ENCODE measurements around the gene LEF1. TPM values are rescaled to one million over a fixed set of nuclear protein-coding genes. Genes with fewer than 3 reads are reported as not detected.

LEF1 gene
- total and polyA plus RNA-seq, 2 of the 8 experiments (the other 6 are each of a cell fraction or from before 2014, with no cell fraction given): 2.6 to 5.2 TPM

DNA sequence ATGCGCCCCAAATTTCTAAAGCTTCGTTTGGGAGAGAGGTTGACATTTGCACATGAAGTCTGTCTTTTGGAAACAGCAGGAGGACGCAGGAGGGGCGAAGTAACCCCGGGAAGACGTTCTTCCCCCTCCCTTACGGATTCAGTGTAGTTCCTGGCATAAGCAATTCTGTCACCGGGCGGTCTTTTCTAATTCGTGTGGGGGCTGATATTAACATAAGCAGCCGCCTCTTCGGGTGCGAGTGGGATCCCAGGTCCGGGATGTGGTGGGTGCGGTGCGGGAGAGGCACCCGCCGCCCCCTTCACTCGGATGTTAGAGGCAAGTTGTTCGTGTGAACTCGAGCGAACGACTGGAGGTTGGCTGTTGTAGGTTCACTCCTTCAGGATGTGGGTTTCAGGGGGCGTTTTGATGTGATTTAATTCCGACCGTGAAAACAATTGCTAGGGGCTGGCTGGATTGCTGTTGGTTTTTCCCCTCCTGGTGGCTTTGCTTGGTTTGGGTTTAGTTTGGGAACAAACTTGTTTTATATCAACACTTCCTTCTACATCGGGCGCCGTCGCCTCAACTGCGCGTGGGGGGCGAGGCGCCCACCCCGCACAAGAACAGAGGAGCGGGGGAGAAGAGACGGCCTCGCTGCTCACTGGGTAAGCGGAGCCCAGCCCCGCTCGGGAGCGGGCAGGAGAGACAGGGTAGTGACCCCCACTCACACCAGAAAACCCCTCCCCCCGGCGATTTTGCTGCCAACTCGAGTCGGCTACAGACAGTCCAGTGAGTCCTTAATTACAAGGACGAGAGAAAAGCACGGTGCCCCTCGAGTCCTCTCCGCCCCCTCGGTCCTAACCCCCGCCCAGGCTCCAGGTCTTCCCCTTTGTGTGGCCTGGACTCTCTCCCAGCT lies 2.9 kb upstream of the LEF1 start:
- Histone ChIP-seq H3K27me3 (replicated peaks in 1 of 4; ENCODE audit: control insufficient read depth in 3 of 4, extremely low read depth in 1 of 4, insufficient read depth in 3 of 4, low read length in 3 of 4) (peaks cover 58 to 83% (median 82%) of the 10 kb centered on the region in 4 experiments), H4K20me1 (replicated peaks in 1 of 2; ENCODE audit: control insufficient read depth in 1 of 2, insufficient read depth in 2 of 2, low read length in 2 of 2) (peaks cover 0 to 5% of the 10 kb centered on the region in 2 experiments), H3K18ac (ENCODE audit: extremely low read depth, low read length) (no peak overlapping the region; the same call in none of the 2 replicates), H3K9ac (replicated peaks in 1 of 4; ENCODE audit: extremely low read depth in 1 of 4, low read depth in 3 of 4, low read length in 3 of 4) (no peak overlapping the region), H3K4me2 (ENCODE audit: insufficient read depth in 1 of 2, low read depth in 2 of 2, low read length in 2 of 2) (peak overlapping the region; percentile 95 to 96), H4K8ac (ENCODE audit: extremely low read depth, insufficient read depth, low read length) (no peak overlapping the region), H2BK20ac (ENCODE audit: low read length) (no peak overlapping the region), H2AK5ac (ENCODE audit: low read depth, low read length) (no peak overlapping the region), H3K56ac (replicated peaks; ENCODE audit: insufficient read length, low read depth, low read length) (no peak overlapping the region), H2BK5ac (ENCODE audit: low read depth, low read length) (no peak overlapping the region), H3K79me2 (ENCODE audit: control insufficient read depth in 1 of 2, insufficient read depth in 2 of 2, low read length in 2 of 2) (no peaks in the 10 kb centered on the region), H3K79me1 (ENCODE audit: low read depth, low read length) (no peaks in the 10 kb centered on the region), H4K5ac (ENCODE audit: insufficient read length, low read depth, low read length) (no peak overlapping the region), H2AFZ (ENCODE audit: low read length) (no peak overlapping the region), H3K23ac (ENCODE audit: insufficient read length) (no peak overlapping the region), H2BK12ac (ENCODE audit: low read depth, low read length) (peak overlapping the region; percentile 39; the same call in 1 of the 2 replicates), H3K4me1 (replicated peaks in 1 of 4; ENCODE audit: control insufficient read depth in 3 of 4, insufficient read depth in 4 of 4, low read length in 3 of 4) (peaks cover 3 to 29% (median 9%) of the 10 kb centered on the region in 4 experiments), H4K91ac (replicated peaks; ENCODE audit: insufficient read length, low read length) (no peak overlapping the region), H2BK120ac (replicated peaks; ENCODE audit: low read depth, low read length) (no peak overlapping the region), H2BK15ac (ENCODE audit: low read length) (no peak overlapping the region), H3K36me3 (ENCODE audit: control insufficient read depth in 2 of 4, insufficient read depth in 4 of 4, low read length in 3 of 4) (peaks cover 0 to 3% (median 0%) of the 10 kb centered on the region in 4 experiments; a peak in 1 of 8 replicates), H3K14ac (ENCODE audit: insufficient read length) (no peak overlapping the region), H3K9me3 (ENCODE audit: insufficient read depth in 2 of 2, low read depth in 1 of 2, low read length in 1 of 2) (no peaks in the 10 kb centered on the region; a peak in 1 of 4 replicates), H3K4ac (replicated peaks; ENCODE audit: insufficient read length, low read depth, low read length) (no peak overlapping the region), H3K27ac (ENCODE audit: low read depth, low read length) (no peak overlapping the region), H3K4me3 (ENCODE audit: extremely low read depth in 1 of 4, insufficient read depth in 2 of 4, low read depth in 3 of 4, low read length in 4 of 4) (peak overlapping the region; percentile 21 to 64 (median 36); a peak in 7 of 8 replicates), H3K23me2 (ENCODE audit: low read depth, low read length) (peaks cover 33% of the 10 kb centered on the region)
- peak in 1 of 2 experiments; percentile 69 for DNase-seq (ENCODE audit: low read depth in 1 of 2, low spot score in 2 of 2)
- POLR2A ChIA-PET (ENCODE audit: partially characterized antibody): interaction anchor here (0.8 kb wide), 1 partner anchor 9 kb away, joined by 4 read pairs; no protein-coding TSS in a partner anchor
- CTCF ChIA-PET (ENCODE audit: partially characterized antibody): interaction anchor here (1.0 to 1.6 kb wide), 4 partner anchors 14 to 179 kb away, joined by 3 to 7 read pairs (median 3); no protein-coding TSS in a partner anchor
- WGBS, 2 experiments (ENCODE audit: extremely low coverage in 1 of 2, insufficient coverage in 1 of 2, insufficient read length in 1 of 2, insufficient replicate concordance in 2 of 2, low coverage in 1 of 2, low lambda C conversion rate in 2 of 2, missing lambda C conversion rate in 1 of 2): 3% methylated on average over 52 of the region's 52 CpGs; no CpG with 5 or more reads in 1 of the 2 experiments
- no peak for FAIRE-seq
- no peak for TF ChIP-seq RXRA (IDR thresholded peaks at IDR 0.05; ENCODE audit: insufficient read depth, low read depth, low read length)
- peak; percentile 27 for TF ChIP-seq RNF2 (IDR thresholded peaks at IDR 0.05; ENCODE audit: borderline replicate concordance, low read depth, low read length, missing control alignments, poor library complexity, severe bottlenecking)
- TF ChIP-seq CTBP2 (IDR thresholded peaks at IDR 0.05; ENCODE audit: borderline replicate concordance, insufficient read depth, insufficient read length, low read length): peak; percentile 27
- TF ChIP-seq SUZ12 (IDR thresholded peaks at IDR 0.05; ENCODE audit: low read length): peak; percentile 78
- TF ChIP-seq TAF1 (IDR thresholded peaks at IDR 0.05; ENCODE audit: low read depth, low read length): no peak
- TF ChIP-seq, protein P1, sequence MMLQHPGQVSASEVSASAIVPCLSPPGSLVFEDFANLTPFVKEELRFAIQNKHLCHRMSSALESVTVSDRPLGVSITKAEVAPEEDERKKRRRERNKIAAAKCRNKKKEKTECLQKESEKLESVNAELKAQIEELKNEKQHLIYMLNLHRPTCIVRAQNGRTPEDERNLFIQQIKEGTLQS (IDR thresholded peaks at IDR 0.05; ENCODE audit: insufficient read depth, low read depth, low read length): no peak
- TF ChIP-seq EZH2 (IDR thresholded peaks at IDR 0.05; ENCODE audit: low read depth, low read length, severe bottlenecking): peak; percentile 42

Measured in H1 (cell line).